IPS-NIHi11 (cell line): Measurements from ENCODE around the gene FMNL2.
"Not testable (repeated sequence)": the region's sequence is repeated elsewhere in the genome, so short reads cannot be mapped to it uniquely, and the experiment has no call there.

Experiments used
- DNase-seq: peaks from one replicate; pipeline ENCODE4 v3.0.0; 2012; ENCODE audit warnings: mixed read lengths, low spot score

Gene FMNL2

DNA sequence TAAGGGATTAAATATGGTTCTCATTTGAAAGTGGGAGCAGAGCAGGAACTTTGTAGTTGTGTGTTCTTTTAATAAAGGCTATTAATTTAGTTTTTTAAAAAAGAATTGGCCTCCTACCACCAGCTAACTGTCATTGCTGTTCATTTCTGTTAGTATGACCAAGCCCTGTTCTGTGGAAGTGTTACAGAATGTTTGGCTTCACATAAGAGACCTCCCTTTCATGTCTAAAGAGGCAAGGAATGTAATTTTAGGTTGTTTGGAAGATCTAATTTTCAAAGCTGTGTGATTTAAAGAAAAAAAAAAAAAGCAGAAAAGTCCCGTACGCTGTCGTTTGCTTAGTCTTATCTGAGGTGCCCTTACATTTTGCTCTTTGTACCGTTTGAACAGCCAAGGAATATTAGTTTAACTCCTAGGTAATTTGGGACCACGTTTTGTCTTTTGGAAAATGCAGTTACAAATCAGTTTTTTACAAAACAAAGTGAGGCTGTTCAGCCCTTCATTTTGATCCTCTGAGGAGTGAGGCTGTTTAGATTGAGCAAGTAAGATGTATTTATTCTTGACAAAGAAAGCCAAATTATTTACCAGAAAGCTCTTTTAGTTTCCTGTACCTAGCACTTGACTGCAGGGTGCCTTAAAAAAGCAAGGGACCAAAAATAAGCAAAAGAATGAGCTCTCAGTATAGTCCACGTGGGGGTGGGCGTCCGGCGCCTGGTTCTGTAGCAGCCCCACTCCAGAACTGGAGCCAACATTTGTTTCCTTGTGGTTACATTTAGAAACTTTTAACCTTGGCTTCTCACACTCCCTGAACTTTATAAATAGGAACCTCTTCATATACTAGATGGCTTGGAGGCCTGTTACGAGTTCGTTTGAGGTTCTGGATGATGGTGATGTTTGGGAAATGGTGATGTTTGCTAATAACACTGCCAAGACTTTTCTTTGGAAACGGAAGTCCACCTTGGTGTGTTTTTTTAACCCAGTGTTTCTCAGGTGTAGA, 136.2 kb downstream of the FMNL2 start:
- no peak for DNase-seq

DNA sequence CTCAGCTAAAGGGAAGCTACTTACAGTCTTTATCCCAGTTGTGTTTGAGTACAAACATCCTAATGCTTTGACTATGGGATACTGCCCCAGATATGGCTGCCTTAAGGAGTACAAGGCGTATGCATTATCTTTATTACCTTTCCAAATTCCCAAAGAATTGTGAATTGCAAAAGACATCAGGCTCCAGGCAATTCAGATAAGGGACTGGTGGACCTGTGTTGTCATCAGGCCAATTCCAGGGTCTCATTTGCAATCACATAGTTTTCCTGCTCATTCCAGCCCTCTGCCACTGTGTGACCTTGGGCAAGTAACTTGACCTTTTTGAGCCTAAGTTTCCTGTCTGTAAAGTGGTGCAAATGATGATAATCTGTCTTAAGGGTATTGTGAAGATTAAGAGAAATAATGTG, 137.5 kb downstream of the FMNL2 start:
- DNase-seq, result no peak

DNA sequence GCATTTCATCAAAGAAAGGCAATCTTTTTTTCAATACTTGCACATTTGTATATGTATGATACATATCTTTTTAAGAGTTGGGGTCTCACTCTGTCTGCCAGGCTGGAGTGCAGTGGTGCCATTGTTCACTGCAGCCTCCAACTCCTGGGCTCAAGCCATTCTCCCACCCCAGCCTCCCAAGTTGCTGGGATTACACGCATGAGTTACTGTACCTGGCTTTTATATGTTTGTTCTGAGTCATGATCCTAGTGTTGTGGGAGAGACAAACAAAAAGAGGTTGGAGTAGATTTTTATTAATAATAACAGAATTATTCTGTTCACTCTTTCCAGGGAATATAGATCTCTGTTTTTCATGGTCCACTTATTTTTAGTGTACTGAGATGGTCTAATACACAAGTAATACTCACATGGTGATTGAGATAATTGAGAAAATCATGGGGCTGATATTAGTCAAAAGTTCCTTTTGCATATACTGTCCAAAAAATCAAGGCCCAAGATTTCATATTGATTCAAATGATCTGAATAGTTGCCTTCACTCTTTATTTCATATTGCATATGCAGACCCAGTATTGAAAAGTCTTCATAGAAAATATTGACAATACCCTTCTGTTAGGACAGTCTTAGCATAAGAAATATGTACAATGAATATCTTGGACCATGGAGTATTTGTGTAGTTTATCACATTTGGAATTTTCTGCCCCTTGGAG, 138.3 kb downstream of the FMNL2 start:
- no peak for DNase-seq

DNA sequence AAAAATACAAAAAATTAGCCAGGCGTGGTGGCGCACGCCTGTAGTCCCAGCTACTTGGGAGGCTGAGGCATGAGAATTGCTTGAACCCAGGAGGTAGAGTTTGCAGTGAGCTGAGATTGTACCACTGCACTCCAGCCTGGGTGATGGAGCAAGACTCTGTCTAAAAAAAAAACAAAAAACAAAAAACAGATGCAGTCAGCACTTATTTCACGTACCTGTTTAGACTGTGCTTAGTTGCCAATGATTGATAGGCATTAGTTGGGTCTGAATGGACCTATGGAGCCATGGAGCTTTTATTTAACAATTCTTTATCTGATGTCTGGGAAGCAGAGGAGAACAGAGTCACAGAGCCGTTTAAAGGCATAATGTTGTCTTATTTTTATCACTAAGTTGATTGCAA, 139.5 kb downstream of the FMNL2 start:
- not testable (repeated sequence) for DNase-seq

DNA sequence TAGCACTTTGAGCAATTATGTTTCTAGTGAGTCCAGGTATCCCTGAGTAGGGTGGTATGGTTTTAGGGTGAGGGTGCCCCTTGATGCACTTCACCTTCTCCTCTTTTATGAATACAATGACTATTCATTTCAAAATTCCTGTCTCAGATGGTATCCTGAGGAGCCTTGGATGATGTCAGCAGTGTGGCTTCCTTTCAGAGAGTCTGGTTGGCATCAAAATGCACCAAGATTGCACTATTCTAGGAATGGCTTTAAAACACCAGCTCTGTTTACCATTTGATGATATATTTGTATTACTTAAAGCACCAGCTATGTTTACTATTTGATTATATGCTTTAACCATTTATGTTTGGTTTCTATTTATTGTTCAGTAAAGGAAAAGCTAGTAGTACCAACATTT, 141.0 kb downstream of the FMNL2 start:
- no peak for DNase-seq

DNA sequence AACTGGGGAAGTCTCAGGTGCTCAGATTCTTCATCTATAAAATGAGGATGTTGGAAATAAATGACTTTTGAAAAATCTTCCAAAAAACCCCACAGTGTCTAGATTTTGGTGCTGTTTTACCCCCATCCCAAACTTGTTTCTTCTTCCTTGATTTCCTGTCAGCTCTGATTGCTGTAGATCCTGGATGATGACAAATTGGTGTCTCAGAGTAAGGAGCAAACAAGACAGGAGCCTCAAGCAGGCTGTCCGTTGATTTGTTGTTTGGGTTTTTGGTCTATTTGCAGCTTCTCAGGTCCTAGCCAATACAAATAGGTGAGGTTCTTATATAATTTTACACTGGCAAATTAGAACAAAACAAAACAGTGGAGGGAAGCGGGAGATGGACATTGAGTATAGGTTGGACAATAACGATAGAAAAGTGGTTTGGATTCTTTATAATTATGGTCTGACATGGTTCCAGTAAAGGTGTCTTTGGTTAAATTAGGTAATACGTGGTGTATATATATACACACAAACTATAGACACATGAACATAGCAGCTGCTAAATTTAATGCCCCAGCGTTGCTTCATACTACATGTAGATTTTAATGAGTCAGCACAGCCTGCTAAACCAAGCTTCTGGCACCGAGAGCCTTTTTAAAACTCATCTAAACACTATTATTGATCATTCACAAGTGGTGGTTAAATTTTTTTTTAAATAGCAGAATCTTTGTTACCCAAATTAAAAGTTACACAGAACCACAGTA, 142.5 kb downstream of the FMNL2 start:
- DNase-seq, result no peak

DNA sequence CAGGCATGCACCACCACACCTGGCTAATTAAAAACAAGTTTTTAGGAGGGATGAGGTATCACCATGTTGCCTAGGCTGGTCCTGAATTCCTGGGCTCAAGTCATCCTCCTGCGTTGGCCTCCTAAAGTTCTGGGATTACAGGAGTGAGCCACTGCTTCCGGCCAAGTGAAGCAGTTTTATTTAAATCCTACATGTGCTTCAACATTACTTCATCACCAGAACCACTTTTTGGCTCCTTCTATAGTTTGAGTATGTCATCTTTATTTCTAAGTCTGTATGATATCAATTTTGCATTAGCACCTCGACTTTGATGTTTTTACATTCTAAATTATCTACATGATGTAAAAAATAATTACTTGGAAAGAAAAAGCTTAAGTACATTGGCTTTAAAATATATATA, 144.3 kb downstream of the FMNL2 start:
- no peak for DNase-seq

DNA sequence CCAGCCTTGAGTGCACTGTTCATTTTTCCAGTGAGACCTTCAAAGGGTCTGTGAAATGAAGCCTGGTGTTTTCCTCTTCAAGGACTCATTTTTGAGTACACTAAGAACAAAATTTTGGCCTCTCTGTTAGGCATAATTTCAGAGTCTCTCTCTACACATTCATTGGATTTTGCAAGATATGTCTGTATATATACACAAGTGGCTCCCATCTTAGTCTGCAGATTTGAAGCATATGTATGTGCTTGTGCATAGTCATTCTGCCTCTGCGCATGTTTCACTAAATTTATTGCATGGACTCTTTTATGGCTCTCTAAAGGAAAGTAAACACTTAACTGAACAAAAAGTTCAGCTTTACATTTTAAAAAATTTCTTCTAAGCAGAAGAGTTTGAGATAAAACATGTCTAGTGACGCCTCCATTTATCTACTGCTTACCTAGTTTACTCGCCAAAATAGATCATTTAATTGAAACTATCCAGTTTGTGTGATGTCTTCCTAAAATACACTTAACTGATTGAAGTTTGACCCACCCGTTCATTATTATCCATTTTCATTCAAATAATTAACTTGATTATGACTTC, 145.9 kb downstream of the FMNL2 start:
- DNase-seq, result no peak

DNA sequence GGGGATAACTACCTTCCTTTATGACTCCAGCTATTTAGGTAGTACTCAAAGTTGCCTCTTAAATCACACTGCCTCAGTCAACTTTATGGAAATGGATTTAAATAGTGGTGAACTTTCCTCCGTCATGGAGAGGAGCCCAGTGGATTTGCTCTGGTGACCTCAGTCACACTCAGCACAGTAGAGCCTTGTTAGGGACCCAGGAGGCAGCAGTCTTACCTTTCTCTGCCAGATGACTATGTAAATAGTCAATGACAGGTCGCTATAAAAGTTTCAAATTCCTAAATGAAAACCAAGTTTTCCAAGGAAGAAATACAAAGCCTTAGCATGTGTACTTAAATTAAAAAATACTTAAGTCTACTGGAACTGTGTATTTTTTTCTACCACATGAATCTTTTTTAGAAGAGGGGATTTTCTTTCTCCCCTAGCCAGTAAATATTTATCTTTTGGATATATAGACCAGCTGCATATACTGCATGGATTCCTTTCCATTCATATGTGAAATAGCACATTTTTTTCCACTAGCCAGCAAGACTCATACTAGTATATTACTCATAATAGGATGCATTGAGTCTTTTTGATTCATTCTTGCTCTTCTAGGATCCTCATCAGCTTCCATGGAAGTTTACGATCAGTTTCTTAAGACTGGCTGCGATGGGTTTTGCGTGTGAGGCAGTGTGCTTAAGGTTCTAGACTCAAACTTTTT, 147.1 kb downstream of the FMNL2 start:
- DNase-seq, result no peak

DNA sequence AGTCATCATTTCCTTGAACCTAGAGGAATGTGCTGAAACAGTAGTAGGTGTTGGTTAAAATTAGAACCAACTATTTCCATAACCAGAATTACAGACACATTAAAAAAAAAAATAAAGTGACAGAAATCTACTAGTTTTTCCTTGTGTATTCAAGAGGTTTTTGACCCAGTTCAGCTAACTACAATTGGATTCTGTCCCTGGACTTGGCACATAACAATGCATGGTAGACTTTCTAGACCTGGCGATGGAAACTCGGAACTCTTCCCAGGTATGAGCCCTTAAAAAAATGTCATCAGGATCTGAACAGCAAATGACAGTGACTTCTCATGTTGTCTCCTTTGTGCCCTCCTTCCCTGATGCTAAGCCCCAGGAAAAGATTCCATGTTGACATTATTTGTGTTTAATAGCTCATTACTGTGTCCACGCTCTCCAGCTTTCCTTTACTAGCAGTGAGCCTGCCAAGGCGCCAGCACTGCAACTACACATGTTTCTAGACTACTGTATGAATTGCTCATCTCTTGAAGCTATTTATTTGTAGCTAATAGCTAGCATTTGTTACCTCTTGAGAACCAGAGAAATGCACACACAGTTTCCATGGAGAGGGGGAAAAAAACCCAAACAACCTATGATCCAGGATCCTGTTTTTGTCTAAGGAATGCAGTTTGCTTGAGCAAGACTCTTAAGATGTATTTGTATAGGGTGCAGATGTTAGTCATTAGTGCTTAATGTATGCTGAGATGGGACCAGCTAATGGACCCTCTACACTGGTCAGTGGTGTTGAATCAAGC, 148.5 kb downstream of the FMNL2 start:
- DNase-seq, result no peak

DNA sequence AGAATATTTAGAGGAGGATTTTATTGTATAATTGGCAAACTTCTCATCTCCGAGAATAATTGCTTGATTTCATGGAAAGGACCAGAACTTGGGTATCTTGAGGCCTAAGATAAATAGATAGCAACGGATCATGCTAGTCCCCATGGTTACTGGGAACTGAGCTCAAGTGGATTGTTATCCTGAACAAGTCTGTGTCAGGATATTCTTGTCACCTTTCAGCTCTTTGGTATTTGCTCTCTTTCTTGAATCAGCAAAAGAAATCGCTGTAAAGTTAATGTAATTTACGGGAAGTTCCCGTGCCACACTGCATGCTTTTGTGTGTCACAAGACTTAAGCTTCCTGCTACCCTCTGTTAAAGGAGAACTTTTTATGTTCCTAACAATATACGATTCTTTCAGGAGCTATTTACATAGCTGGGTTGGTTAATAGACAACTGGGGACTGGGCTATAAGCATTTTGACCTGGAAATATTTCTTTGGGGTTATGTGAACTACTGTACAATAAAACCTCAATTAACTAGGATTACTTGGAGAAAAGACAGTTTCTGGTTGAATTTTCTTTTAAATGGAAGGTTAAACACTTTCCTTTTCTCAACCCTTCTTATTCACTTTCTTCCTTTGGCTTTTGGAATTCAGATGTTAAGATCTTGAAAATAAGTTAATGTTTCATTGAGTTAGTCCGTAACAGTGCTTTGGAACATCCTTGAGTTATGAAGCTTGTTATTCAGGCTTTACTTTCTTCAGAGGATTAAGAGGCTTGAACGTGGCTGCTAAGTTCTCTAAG, 151.2 kb downstream of the FMNL2 start:
- no peak for DNase-seq

DNA sequence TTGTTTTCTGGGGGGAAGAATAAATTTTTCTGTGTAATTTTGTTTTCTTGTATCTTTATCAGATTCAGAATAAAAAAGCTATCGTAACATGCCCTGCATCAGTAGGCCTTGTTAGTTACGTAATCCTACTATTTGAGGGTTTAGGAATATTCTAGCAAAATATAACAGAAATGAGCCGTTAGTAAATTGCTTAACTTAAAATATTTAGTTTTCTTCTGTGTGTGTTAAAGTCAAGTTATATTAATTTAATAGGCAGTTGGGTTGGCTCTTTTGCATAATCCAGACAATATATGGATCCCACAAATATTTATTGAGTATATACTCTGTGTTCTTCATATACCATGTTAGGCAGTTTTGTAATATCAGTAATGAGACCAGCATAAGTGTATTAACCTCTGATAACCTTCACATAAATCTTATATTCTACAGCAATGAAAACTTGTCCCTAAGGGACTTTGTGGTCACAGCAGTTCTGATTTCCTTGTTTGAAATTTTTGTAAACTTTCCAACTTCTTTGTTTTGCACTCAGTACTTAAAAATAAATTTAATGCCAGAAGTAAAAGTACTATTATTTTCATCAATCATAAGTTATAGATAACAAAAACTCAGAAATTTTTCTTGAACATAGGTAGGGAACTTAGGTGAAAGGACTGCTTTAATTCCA, 151.9 kb downstream of the FMNL2 start:
- no peak for DNase-seq

DNA sequence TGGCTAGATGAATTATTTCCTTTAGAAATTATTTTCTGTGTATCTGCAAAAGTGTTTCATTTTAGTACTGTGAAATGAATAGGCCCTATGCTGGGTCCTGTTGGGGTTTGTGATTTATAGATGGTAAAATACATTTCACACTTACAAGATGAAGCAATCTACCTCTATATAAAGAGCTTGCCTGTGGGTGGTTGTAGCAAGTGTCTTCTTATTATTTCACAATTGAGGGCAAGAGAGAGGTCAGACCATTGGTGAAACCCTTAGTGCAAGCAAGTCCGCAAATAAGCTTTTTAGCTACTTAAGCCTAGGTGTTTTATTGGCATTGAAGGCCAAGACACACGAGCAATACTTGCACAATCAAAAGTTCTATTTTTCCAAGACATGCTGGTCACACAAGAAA, 153.1 kb downstream of the FMNL2 start:
- DNase-seq, result no peak

DNA sequence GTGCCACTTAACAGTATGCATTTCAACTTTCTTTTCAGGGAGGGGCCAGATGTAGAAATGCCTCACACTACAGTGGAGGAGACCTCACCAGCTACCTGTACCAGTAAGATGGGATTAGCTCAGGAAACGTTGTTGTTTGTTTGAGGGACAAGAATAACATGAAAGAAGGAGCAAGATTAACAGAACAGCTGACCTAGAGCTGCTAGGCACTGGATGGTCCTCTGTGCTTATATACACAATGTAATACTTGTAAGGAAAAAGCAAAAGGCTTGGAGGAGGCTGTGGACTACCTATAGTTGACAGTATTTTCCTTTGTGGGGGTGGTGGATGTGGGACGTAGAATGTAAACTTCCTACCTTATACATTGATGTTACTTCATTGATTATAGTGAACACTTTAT, 154.4 kb downstream of the FMNL2 start:
- no peak for DNase-seq

DNA sequence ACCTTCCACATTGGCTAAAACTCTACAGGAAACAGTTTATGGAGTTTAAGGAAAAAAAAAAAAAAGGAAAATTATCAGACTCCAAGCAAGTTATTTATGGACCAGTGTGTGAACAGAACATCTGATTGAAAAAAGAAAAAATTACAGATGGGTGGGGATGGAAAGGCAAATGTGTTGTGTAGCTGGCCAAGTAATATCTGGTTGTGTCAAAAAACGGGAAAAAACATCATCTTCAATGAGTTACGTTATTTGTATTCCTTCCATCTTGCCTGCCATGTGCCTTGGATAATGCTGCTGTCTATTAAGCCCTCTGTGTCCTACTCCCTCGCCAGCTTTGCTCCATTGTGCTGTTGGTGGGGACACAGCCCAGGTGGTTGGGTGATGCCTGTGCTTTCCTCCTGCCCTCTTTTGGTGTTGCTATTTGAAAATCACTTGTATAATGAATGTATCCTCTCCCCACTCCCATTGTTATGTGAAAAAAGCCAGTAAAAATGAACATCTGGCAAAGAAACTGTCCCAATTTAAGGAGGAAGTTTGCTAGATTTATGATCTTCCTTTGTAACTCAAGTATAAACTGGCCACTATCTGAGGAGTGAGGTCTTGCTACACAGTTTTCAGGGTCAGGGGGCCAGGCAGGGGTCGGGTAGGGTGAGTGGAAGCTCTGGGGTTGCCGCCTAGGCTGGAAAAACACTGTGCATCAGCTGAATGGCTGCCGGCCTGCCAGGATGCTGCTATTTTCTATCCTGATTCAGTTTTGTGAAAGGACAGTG, 155.9 kb downstream of the FMNL2 start:
- DNase-seq, result no peak

DNA sequence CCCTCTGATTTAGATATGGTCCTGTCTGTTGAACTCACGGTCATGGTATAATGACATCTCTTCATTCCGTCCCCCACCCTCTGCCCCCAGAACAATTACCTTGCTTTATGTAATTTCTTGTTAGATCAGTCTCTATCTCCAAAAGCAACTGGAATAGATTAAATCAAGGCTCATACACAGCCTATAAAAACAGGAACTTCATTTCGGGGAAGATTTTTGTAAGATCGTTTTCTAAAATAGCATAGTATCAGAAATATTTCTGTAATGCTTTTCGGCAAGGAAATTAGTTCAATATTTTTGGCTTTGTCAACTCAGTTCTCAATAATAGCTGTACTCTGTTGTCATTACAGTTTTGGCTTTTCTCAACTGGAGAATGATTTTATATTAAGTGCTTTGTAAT, 157.2 kb downstream of the FMNL2 start:
- no peak for DNase-seq

DNA sequence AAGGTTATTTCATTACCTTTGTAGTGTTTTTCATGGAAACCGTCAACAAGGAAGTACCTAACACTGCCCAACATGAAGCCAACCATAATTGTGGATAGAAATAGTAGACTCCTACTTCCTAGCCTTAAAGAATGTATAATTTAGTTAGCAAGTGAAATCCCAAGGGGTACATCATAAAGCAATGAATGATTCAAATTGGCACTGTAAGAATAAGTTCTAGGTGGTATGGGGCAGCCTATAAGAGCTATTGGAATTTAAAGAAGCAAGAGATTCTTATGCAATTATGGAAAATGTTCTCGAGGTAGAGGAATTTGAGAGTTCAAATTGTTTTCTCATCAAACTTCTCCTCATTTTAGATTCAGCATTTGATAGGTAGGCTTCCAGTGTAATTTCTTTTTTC, 157.9 kb downstream of the FMNL2 start:
- no peak for DNase-seq

DNA sequence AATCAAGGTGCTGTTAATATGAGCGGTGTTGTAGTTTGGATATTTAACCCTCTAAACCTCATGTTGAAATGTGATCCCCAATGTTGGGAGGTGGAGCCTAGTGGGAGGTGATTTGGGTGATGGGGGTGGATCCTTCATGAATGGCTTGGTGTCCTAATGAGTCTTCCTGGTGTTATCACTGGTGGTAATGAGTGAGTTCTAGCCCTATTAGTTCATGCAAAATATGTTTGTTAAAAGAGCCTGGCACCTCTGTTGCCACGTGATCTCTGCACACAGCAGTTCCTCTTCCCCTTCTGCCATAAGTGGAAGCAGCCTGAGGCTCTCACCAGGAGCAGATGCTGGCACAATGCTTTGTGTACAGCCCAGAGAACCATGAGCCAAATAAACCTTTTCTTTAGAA, 158.4 kb downstream of the FMNL2 start:
- no peak for DNase-seq
